ENCODE measurements around the gene MZT2B.
A peak's percentile ranks its signal among the peaks of the same experiment; 100 is the strongest.
"Not testable (repeated sequence)": the region's sequence is repeated elsewhere in the genome, so short reads cannot be mapped to it uniquely, and the experiment has no call there.

MZT2B gene

GRCh38 chr2:130152816-130153595 is 29.1 kb upstream of the MZT2B start:
- DNase-seq = no peak

- not testable (repeated sequence) for DNase-seq
Measured at GRCh38 chr2:130153721-130154422, 28.2 kb upstream of the MZT2B start.

DNA sequence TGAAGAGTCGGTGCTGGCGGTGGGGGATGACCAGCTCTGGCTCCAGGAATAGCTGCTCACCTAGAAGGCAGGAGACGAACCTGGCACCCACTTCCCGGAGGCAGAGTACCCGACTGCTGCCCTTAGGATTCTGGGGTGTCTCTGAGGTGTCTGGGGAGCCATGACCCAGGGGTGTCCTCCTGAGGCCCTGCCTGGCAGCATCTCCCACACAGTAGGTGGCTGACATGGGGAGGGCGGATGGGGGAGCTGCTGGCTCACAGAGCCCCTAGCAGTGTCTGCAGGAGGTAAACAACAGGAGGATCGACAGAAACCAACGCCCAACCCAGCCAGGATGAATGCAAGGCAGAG is 27.7 kb upstream of the MZT2B start:
- DNase-seq = not testable (repeated sequence)

GRCh38 chr2:130154773-130155765 is 27.0 kb upstream of the MZT2B start:
- no peak for DNase-seq

DNA sequence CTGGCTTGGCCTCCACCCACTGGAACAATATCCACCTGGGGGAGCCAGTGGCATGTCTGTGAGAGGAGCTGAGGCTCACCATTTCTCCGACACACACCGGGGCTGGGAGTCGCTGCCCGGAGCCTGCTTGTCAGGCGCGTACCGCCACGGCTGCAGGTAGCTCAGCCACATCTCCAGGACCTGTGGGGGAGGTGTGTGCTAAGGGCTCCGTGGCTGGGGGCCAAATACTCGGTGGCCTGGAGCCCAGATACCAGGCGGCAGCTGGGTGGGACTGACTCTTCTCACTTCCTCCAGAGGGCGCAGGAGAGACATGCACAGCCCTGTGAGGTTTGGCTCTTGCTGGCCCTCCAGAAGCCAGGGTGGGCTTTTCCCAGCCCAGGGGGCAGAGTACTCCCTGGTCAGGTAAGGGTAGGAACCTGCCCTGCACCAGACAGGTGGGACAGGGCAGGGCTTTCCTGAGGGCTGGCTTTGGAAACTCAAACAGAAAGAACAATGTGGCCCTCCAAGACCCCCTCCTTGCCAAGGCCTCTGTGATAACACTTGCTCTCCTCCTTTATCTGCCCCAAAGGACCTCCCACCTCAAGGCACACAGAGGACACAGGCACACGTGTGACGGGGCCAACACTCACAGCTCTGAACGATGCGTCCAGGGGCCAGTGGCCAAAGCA is 26.0 kb upstream of the MZT2B start:
- peak; percentile 9 to 32 for DNase-seq

GRCh38 chr2:130156624-130157004 is 25.4 kb upstream of the MZT2B start:
- DNase-seq = no peak

DNA sequence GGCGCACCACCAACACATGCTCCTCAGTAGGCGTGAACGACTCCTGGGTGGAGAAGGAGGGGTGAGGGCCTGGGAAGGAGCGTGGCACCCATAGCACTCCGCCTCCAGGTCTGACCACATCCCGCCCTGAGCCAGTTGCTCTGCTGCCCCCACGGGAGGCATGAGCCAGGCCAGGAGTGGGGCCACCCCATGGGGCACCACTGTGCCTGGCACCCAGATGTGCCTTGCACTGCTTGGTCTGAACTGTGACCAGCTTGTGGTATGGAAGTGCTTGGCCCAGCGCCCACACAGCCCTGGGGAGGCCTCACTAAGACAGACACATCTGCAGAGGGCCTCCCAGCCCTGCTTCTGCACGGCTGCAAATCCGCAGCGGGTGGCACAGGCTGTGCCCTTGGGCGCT is 24.7 kb upstream of the MZT2B start:
- DNase-seq = not testable (repeated sequence)

- not testable (repeated sequence) for DNase-seq
Measured at GRCh38 chr2:130157825-130158514, 24.1 kb upstream of the MZT2B start.

DNA sequence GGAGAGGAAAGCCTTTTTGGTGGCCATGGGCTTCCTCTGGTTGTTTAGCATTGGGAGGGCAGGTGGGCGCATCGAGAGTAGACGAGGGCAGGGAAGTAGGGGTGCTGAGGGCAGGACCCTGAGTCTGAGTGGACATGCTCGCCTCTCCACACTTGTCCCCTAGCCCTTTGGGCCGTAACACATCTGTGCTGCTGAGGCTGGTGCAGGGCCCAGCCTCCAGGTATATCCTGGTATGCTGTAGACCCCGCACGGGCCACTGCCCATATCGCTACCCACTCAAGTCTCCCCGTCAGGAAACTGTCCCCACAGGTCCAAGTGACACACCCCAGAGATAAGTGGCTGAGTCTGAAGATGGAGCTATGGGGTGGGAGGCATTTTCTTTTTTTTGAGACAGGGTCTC is 23.4 kb upstream of the MZT2B start:
- no peak for DNase-seq

DNA sequence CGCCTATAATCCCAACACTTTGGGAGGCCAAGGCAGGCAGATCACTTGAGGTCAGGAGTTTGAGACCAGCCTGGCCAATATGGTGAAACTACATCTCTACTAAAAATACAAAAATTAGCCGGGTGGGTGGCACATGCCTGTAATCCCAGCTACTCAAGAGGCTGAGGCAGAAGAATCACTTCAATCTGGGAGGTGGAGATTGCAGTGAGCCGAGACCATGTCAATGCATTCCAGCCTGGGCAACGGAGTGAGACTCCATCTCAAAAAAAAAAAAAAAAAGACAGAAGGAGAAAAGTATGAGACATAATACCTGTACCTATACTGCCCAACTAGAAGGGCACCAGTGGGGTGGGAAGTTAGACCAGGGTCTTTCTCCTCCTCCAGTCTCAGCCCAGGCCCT is 22.7 kb upstream of the MZT2B start:
- DNase-seq = not testable (repeated sequence)

DNA sequence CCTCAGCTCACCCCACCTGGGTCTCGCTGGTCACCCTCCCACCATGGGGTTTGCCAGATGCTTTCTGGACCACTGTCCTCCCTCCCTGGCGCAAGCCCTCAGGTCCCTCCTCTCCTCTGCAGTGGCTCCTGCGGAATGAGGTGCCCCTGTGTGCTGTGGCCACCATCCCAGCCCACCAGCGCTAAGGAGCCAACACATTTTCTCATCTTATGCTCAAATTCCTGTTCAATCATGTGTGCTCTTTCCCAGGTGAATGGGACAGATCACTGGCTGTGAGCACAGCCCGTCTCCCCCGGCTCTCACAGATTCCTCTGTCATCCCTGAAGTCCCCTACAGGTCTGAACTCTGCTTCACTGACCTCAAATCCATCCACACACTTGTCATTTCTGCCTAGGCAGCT is 21.9 kb upstream of the MZT2B start:
- DNase-seq = no peak

DNA sequence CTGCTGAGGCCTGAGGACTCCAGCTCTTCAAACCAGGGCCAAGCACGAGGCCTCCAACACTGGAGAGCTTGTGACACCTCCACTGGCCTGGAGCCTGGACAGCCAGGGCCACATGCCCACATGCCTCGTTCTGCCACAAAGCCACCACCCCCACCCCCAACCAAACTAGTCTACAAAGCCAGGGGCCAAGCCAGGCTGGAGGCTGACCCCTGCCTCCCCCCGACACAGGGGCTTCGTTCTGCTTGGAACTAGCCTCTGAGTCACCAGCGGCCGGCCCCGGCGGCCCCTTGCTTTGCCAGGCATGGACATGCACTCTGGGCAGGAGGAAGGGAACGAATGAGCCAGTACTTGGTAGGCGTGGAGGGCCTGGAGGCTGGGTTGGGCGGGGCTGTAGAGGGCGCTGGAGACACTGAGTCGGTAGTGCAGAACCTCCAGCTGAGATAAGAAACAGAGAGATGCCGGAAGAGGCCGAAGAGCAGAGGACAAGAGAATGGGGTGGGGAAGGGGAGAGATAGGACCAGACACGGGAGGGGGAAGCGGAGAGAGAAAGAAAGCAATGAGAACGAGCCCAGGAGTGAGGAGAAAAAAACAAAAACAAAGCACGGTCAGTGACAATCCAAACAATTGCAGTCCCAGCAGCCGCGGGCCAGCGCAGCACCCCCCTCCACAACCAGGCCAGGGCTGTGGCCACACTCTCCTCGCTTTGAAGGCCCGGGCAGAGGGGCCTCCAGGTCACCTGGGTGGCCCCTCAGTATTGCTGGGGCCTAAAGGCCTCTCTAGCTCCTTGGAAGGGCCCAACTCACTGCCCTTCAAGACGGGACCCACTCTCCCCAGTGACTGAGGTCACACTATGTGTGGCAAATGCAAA is 21.0 kb upstream of the MZT2B start:
- DNase-seq = not testable (repeated sequence)

- DNase-seq = not testable (repeated sequence)
Measured at GRCh38 chr2:130162486-130162885, 19.6 kb upstream of the MZT2B start.

GRCh38 chr2:130162968-130163367 is 19.1 kb upstream of the MZT2B start:
- no peak for DNase-seq

GRCh38 chr2:130165293-130166016 is 16.6 kb upstream of the MZT2B start:
- no peak for DNase-seq

DNA sequence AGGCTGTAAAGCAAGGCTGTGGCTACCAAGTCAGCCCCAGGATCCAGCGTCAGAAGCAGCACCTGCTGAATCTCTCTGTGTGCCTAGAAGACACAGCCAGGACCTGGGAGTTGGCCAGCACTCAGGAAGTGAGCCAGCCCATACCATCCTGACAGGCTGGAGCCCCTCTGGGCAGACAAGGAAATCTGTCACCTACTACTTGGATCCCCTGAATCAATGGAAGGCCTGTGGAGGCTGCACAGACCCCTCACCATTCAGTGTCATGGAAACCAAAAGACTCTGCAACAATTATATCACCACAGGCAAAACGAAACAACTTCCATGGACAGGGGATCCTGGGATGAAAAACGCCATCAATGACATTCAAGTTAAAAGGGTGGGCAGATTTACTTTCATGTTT is 15.5 kb upstream of the MZT2B start:
- DNase-seq = not testable (repeated sequence)

GRCh38 chr2:130169163-130169562 is 12.9 kb upstream of the MZT2B start:
- not testable (repeated sequence) for DNase-seq

DNA sequence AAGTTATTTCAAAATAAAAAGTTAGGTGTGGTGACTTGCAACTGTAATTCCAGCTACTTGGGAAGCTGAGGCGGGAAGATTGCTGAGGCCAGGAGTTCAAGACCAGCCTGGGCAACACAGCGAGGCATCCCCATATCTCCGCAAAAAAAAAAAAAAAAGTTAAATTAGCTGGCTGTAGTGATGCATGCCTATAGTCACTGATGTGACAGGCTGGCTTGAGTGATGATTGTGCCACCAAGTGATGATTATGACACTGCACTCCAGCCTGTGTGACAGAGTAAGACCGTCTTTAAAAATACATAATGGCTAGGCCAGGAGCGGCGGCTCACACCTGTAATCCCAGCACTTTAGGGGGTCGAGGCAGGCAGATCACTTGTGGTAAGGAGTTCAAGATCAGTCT is 12.2 kb upstream of the MZT2B start:
- DNase-seq = no peak

DNA sequence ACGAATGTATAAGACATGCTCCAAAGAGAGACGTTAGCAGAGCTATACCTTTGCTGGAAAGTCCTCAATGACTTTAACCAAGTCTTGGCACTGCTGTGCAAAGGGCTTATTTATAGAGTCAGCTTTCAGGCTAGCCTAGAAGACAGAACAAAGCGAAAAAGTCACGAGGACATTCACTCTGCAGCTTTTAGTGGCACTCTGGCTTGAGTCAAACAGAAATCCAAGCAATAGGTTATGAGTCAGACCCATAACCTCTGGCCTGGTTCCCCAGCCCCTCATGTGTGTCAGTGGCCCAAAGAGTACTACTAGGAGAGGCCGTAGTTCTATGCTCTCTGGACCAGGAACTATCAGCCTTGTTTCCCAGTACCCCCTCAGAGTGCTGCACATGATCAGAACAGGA is 7.2 kb upstream of the MZT2B start:
- DNase-seq = not testable (repeated sequence)

Data from NCI-H1930 (cell line).